Non-pigmented ciliary epithelial cell (primary cell): ENCODE data around the gene NCAM1.
"Not testable (repeated sequence)": the region's sequence is repeated elsewhere in the genome, so short reads cannot be mapped to it uniquely, and the experiment has no call there.

Experiments
- DNase-seq: peaks from one replicate; pipeline ENCODE4 v3.0.0-alpha.2; 2010; ENCODE audit warnings: low read depth

The NCAM1 gene

DNA sequence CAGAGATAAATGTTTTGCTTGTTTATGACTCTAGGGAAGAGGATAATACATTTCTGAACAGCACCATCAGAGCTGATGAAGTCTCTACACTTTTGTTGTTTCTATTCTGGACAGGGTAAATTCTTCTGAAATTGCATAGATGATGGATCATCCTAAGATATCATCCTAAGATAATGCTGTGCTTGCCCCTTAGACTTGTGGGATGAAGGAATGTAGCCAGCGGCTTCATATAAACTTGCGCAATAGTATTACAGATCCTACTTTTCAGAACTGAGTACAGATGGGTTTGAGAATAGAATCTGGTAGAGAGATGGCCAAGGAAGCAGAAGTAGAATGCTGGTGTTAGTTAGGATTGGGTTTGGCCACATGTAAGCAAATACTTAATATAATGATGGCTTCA lies 61.0 kb downstream of the NCAM1 start:
- DNase-seq = no peak

DNA sequence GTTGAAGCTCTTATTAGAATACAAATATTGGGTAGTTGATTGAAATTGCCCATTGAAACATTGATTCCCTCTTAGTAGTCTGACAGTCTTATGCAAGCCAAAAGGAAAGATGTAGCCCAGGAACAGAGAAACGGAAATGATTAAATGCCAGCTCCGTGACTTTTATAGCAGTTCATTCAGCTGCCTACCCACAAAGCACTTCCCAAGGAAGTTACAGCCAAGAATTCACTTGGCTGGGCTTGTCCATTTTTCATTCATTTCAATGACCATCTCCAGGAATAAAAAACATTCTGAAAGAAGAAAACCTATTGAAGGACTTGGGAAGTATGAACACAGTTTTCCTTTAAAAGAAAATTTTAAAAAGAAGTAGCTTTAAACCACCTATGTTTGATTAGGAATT lies 62.0 kb downstream of the NCAM1 start:
- no peak for DNase-seq

DNA sequence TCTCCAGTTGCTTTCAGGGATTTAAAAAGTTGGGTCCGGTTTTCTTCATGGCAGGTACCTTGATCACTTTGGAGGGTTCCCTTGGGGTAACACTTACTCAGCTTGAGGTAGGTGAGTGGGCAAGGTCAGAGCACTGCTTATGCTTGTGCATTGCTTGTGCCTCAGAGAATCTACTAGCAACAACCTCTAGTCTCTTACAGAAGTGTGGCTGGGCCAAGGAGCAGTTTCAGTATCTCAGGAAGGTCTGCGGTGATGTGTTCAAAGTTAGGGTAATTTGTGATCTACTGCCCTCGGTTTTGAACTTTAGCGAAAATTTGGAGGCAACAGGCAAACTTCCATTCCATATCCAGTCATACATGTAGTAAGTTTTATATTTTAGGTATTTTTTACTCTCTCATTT lies 62.8 kb downstream of the NCAM1 start:
- DNase-seq = no peak

DNA sequence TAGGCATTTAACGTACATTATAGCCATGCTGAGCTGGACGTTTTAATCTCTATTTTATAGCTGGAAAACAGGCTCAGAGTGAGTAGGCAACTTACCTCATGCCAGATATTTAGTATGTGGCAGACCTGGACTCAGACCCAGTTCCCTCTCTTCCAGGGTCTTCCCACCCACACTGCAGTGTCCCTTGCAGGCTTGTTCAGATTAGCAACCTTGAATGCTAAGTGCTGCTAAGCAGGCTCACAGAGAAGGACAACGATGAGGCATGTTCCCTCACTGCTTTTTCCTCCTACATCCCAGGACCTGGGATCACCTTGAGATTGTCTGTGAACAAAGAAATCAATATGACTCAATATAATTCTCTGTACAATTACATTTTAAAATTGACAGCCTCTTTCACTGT lies 65.6 kb downstream of the NCAM1 start:
- no peak for DNase-seq

DNA sequence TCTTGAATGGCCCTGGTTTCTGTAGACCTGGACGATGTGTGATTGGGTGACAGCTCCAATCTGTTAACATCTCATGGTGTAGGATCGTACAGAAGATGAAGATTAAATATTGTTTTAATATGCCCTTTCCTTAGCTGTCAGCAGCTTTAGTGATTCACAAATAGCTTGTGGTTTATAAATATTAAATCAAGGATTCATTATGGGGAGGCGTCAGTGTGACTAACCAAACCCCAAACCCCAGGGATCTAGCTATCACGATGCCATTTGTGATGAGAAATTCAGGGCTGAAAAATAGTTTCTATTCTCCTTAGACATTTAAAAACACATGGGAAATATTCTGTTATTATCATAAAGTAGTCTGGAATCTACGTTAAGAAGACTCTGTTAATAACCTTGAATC lies 73.4 kb downstream of the NCAM1 start:
- no peak for DNase-seq

DNA sequence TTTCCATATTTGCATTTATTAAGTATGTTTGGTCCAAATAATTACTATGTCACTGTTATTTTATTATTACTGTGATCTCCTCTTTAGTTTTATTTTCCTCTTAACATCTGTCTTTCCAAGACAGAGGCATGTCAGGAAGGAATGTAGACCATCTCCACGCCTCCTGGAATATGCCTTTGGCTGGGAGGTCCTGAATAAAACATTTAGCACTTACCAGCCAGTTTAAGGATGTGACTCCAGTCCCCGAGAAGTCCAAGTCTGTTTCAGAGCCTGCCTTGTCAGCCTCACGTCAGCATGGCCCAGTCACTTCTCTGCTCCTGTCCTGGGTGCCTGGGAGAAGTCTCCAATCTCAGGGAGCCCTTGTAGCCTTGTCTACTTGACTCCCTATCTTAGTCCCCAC lies 74.5 kb downstream of the NCAM1 start:
- no peak for DNase-seq

DNA sequence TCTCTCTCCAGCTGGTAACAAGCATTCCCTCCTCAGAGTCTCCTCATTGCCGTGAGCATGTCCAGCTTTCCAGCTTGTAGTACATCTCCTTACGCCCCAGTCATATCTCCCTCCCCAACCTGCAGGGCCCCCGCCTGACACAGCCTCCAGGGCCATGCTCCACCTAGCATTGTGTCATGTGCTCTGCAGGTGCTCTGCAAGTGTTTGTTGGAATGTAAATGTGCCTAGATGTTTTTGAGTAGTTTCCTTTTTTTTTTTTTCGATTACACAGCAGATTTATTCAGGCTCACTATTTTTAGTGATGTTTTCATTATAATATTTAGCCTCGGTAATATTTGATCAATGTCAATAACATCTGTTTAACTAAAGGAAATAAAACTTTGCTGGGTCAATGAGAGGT lies 82.5 kb downstream of the NCAM1 start:
- no peak for DNase-seq

DNA sequence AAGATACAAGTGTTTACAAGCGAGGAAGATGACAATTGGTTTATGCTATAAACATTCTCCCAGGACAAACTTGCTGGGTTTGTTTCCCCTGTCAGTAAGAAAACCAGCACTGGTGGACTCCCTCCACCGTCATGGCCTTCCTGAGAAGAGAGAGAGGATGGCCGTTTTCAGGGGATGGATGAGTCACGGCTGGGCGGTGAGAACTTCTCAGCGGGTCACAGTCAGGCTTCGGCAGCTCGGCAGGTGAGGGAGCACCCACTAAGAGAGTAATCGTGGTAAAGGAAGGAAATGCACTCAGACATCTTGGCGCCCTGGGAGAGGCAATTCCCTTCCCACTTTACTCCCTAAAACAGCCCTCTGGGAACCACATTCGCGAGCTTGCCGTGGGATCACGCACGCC lies 83.9 kb downstream of the NCAM1 start:
- DNase-seq = no peak

DNA sequence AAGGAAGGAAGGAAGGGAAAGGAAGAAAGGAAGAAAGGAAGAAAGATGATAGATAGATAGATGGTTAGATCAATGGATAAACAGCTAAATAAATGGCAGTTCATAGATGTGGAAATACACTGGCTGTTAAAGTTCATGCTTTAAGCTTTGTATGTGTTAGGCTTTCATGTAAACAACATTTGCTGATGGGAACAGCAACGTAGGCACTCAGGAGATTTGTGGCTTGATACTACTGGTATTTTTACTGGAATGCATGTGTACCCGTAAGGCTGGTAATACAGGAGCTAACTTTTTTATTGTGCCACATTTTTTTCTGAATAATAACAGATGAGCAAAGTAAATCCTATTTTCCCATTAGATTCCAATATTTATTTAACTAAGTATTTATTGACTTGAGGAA lies 85.6 kb downstream of the NCAM1 start:
- no peak for DNase-seq

DNA sequence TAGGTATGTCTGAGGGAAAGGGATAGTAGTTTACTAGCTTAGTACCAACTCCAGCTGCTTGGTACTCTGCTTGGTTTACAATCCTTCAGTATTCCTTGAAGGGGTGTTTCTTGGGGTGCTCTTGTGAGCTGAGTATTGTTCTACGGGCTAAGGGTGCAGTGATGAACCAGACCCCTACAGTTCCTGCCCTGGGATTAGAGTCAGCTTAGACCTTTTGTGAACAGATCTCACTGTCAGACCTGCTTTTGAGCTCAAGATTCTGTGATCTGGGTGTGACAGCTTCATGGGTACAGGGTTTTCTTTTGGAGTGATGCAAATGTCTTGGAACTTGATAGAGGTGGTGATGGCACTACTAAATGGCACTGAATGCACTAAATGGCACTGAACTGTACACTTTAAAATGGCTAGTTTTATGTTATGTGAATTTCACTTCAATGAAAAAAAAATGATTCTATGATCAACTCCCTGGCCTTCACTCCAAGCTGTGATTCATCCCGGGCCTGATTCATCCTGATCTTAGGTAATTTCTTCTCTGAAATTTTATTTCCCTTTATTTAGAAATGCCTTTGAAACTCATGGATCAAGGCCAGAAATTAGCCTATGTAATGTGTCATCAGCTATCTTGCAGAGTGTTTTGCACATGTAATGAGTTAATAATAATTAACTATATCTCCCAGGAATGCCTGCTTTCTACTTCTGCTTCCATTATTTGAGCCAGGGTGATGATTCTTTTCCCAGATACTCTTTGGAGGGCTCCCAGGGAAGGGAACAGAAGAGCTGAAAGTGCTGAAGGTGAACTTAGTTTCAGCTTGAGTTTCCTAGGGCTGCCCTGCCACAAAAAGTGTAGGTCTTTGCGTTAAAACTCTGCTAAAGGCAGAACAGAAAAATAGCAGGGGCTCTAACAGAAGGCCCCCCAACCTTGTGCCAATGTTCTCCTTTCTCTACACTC lies 87.9 kb downstream of the NCAM1 start:
- peak; percentile 5 for DNase-seq

DNA sequence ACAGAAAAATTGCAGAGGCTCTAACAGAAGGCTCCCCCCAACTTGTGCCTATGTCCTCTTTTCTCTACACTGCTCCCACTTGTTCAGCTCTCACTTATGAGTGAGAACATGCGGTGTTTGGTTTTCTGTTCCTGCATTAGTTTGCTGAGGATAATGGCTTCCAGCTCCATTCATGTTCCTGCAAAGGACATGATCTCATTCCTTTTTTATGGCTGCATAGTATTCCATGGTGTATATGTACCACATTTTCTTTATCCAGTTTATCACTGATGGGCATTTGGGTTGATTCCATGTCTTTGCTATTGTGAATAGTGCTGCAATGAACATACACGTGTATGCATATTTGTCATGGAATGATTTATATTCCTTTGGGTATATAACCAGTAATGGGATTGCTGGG lies 91.8 kb downstream of the NCAM1 start:
- not testable (repeated sequence) for DNase-seq

DNA sequence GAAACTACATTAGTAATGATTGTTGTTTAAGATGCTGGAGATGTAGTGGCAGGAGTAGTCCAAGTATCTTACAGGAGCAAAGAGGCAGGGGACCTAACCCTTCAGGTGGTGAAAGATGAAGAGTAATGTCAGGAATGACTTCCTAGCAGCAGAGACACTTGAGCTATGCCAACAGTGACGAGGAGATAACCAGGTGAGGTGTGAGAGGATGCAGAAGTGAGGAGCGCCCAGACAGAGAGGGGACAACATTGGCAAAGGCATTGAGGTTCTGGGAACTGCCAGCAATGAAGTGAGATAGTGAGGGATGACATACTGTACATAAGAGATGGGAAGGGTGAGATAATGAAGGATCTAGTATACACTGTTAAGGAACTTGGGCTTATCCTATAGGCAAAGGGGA lies 95.8 kb downstream of the NCAM1 start:
- DNase-seq = no peak

DNA sequence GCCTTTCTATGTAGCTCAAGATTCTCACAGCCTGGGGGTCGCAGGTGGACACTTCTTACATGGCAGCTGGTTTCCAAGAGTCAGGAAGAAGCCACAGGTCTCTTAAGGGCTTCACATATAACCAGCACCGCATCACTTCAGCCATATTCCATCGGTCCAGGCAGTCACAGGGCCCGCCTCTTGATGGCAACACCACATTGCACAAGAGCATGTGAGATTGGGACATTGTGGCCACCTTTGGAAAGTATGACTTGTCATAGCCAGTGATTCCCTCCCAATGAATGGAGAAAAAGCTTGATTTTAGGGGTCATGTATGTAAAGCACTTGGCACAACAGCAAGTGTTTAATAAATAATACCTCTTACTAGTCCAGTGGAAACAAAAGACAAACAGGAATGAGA lies 98.3 kb downstream of the NCAM1 start:
- DNase-seq = no peak

DNA sequence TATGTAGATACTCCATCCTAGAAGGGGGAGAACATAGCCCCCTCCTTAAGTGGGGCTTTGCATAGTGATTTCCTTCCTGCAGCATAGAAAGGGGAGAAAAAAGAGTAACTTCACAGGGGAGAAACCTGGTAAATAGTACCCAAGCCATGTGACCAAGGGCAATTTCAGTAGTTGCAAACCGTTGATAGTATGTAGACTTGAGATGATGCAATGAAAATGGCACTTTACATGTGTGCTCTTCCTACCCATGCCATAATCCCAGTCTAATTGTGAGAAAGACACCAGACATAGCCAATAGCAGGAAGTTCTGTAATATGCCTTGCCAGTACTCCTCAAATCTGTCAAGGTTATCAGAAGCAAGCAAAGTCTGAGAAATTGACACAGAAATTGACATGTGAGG lies 104.1 kb downstream of the NCAM1 start:
- no peak for DNase-seq

DNA sequence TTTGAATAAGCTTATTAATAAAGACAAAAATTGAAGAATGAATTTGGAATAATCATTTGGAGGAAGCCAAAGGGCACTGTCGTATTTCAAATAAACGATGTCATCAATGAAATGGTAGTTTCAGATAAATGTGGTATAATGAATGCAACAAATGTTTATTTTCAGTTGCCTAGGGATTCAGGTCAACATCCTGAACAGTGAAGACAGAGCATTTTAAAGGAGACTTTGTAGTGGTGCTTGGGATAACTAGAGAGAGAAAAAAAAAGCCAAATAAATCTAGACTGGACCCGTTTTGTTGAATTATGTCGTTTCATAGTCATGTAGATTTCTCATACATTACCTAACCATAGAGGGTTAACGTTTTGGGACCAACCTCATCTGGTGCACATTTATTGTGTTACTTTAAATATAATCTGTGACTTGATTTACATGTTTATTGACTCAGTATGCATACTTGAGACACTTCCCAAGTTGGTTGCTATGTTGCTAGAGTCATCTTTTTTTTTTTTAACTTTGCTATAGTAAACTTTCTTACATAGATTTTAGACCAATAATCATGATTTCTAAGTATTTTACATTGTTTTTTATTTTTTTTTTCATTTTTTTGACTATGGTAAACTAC lies 111.1 kb downstream of the NCAM1 start:
- no peak for DNase-seq

DNA sequence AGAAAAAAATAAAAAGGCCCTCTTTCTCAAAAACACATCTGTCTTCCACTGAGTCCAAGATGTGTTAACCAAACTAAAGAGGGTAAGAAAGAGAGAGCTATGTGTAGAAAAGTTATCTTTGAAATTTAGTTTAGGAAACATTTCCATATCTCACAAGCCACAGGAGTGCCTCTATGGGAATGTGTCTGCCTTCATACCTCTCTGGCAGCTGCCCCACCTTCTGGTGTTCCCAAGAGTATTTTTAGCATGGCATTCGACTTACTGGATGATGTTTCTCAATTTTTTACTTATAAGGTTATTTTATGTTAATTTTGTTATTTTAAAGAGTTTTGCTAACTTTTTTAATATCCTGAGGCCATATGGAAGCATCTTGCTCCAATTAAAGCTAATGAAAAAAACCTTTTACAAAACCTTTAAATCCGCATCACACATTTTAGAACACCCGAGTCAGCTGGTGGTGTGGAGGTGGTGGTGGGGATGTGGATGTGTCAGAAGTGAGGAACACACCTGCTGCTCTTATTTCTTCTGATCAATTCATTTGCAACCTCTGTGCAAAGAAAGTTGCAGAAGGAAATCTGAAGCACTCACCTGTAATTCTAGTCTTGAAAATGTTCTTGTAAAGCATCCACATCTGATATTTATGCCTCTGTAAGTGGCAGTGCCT lies 112.2 kb downstream of the NCAM1 start:
- DNase-seq = no peak

DNA sequence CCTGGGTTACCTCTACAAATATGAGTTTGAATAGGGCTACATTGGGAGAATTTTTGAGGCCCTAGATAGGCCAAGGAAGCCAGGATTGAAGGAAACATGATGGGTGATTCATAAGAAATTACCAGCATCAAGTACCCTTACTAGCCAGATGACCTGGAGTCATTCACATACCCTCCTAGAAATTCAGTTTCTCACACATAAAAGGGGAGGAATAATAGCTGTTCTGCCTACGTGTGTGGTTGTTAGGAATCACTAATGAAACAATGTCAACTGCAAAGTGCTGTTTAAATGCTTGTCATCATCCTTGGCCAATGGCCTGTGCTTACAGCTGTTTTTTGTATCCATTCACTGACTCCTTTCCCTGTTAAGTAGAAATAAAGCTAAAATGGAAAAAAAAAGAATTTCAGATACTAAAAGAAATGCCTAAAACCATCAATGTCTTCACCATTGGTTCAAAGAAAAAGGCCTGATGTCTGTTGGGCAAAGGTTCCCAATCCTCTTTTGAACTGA lies 114.4 kb downstream of the NCAM1 start:
- DNase-seq = no peak

DNA sequence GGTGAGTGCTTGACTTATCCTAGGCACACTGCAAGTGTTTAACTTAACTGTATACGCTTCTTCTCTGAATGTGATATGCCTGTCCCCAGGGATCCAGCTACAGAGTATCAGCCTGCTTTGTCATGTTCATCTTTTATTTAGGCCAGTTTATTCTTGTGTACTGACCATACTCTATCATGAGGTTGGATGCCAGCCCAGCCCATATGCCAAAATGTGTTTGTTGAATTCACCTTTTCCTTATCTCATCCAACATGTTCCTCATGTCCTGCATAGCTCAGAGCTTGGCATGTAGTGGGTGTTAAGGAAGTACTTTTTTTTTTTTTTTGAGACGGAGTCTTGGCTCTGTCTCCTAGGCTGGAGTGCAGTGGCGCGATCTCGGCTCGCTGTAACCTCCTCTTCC lies 116.2 kb downstream of the NCAM1 start:
- DNase-seq = no peak

DNA sequence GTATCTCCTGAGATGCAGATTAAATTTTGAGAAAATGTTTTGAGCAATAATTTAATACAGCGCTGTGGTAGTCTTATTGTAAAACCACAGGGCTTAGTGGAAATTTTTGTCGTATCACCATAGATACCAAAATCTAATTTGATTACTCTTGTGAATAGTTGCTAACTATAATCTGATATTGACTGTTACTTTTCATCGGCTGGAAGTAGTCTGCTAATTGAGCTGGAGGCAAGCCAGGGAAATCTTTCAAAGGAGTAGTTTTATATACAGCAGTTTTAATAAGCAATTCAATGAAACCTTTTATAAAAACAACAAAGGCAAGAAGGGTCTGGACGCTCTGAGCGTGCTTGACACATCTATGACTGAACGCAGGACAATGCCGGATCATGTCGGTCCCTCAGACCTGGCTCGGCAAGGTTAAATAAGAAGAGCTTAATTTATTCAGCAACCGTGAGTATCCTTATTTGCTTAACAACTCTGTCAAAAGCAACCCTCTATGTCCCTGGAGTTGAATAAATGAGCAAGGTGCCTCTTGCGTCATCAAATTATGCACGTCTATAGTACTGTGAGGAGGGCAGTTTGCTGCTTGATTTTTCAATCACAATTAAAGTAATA lies 121.2 kb downstream of the NCAM1 start:
- no peak for DNase-seq

DNA sequence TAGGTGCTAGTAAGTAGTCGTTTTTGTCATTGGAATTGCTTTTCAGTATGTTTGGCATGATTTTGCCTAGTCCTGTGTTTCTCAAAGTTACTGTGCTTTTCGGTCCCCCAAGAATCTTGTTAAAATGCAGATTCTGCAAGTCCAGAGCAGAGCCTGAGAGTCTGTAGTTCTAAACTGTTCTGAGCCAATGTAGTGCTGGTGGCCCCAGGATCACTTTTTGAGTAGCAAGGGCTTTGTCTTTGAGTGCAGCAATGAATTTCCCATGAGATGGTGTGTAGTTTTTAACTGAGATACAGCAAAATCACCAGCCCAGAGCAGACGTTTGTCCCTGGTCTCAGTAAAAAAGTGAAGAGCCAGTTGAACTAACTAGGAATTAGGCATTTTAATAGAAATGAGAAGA lies 122.4 kb downstream of the NCAM1 start:
- DNase-seq = no peak

DNA sequence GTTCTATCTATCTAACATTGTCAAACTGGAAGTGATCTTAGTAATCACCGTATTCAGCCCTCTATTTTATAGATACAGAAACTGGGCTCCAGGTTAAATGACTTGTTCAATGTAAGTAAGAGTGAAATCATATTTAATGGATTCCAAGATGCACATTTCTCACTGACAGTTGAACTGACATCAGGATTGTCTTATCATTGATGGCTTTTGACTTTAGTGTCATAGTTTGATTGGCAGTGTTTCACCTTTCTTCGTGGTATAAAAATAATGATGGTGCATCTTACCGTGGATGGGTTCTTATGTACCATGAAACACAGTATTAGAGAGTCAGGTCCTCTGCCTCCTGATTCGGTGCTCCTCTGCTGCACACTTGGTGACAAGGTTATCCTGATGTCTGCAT lies 123.1 kb downstream of the NCAM1 start:
- DNase-seq = no peak

DNA sequence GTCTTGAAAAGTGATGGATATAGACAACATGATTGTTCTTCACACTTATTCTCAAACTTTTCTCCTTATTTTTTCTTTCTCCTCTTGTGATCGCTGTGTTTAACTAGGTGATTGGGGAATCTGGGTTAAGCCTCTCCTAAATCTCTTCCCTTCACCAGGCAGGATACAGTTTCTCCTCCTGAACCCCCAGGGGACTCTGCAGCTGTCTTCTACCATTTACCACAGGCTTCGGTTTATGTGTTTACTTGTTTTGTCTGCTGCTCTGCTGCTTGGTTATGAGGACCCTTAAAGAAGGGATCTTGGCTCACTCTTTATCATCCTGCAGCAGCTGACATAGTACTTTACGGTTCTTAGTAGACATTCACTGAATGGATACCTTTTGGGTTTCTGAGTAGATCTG lies 124.2 kb downstream of the NCAM1 start:
- DNase-seq = no peak

DNA sequence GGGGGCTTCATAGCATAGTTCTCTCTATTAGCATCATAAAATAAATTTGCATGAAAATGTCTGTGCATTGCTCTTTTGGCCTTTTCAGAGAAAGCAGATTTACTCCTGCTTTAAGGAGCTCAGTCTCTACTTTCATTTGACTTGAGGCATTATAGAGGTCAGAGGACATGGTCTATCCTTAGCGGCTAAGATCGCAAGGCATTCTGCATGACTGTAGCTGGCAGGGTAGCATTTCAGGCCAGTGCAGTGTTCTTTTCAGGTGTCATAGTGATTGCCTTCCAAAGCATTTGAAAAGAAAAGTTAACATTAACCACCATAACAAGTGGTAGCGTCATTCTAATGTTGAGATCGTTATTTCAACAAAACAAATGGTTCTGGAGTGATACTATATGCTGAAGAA lies 126.5 kb downstream of the NCAM1 start:
- DNase-seq = no peak
